Iris pigment epithelial cell (primary cell): ENCODE data around the gene NCAPG2.

Experiments
- DNase-seq: peaks from one replicate; pipeline ENCODE4 v3.0.0-alpha.2; 2011; ENCODE audit warnings: low read depth

Gene NCAPG2

DNA sequence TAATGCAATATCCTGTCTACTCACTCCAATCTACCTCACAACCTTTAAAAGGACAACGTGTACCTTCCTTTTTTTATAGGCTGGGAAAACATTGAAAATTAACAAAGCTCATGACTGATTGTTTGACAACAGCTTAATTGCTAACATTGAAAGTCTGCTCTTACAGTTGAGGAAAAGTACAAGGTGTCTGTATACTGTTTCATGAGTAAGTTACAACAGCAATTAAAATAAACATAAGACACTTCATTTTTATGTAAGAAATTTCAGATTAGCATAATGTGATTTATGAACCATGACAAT, 28.6 kb upstream of the NCAPG2 start:
- no peak for DNase-seq

DNA sequence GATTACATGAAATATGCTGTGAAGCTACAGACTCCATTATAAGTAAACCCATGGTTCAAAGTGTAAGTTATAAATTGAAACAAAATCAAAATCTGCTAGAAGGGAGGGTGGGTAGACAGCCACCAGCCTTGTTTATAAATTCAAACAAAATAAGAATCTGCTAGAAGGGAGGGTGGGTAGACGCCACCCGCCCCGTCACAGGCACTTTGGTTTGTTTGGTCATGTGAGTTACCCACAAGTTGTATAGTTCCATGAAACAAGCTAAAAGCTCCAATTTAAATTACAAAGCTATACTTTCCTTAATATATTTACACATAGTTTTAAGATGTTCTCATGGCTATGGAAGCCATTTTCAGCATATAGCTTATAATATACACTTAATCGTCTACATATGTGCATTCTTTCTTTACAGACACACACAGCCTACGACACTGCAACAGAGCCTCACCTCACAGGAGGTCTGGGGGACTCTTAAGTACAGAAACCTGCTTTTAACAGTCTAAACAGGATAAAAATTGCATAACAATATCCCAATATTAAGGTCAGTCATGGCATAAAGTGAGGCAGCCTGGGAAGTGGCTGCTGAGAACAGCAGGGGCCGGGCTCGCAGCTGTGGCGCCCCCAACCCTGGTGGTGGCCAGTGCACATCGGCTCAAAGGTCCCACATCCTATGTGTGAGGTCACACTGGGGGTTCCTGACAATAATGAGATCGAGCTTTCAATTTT, 28.1 kb upstream of the NCAPG2 start:
- no peak for DNase-seq

DNA sequence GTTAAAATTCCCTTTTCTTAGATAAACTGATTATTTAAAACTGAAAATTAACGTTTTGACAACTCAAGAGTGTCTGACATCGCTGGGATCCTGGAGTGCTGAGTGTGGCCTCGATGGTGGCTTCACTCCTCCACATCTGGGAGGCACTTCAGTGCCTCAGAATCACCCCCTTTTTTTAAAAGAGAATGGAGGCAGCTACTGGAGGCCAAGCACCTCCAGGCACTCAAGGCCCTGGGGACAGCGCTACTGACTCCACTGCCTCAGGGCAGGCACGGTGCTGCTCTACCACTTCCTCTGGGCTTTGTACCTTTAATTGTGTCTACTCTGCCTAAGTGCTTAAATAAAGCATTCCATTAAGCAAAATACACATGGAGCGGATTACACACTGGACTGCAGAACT, 27.2 kb upstream of the NCAPG2 start:
- DNase-seq = no peak

DNA sequence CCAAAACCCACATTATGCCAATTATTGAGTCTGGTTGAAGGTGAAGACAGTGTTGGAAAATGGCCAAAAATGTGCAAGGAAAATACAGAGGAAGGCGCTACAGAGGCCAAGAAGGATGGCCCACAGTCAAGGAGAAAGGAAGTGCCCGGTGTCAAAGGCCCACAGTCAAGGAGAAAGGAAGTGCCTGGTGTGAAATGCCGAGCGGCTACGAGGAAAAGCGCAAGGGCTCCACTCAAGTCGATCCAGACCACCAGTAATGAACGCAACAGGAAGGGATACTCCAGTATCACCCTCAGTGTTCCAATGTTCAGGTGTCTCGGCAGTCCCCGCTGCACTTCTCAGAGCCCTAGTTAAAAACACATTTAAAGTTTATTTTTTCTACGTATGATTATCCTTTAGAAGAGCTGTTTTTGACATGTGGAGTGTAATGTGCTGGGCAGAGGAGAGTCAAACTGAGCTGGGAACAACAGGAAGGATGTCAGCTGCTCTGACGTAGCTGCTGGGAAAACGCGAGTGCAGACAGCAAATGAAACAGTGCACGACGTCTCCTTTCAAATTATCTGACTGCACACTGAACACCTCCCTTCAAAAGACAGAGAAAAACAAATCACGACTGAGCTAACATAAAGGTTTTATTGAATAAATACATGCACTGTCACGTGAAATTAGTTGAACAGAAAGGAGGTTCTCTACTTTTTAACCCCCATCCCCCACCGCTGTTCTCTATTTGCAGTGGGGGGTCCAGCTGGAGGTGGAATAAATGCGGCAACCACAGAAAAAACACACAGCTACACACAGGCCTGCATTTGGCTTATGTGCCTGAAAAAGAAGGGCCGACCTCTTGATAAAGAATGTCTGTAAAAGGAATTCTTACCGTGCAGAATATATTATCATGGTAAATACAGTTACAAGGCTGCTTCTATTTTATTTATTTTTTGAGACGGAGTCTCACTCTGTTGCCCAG, 26.1 kb upstream of the NCAPG2 start:
- DNase-seq = peak; percentile 39

DNA sequence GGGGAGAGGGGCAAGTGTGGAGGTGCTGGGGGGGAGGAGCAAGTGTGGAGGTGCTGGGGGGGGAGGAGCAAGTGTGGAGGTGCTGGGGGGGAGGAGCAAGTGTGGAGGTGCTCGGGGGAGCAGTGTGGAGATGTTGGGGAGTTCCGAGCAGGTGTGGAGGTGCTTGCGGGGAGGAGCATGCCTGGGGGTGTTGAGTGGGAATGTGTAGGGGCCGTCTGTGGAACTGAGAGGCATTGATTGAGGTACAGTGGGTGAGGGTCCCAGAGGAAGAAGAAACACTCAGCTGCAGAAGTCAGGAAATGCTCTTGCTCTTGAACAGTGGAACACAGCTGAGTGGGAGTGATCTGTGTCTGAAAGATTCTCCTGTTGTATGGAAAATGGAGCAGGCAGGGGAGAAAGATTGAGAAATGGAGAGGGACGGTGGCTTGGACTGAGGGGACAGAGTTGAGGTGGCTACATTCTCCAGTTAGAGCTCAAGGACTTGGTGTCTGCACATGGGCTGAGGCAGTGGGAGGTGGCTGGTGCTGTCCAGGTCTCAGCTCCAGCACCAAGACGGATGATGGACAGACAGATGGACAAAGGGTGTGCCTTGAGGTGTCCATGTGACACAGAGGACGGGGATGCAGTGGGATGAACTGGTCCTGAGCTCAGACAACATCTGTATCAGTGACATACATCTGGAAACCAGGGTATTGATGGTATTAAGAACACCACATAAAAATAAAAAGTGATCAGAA, 25.2 kb upstream of the NCAPG2 start:
- no peak for DNase-seq

DNA sequence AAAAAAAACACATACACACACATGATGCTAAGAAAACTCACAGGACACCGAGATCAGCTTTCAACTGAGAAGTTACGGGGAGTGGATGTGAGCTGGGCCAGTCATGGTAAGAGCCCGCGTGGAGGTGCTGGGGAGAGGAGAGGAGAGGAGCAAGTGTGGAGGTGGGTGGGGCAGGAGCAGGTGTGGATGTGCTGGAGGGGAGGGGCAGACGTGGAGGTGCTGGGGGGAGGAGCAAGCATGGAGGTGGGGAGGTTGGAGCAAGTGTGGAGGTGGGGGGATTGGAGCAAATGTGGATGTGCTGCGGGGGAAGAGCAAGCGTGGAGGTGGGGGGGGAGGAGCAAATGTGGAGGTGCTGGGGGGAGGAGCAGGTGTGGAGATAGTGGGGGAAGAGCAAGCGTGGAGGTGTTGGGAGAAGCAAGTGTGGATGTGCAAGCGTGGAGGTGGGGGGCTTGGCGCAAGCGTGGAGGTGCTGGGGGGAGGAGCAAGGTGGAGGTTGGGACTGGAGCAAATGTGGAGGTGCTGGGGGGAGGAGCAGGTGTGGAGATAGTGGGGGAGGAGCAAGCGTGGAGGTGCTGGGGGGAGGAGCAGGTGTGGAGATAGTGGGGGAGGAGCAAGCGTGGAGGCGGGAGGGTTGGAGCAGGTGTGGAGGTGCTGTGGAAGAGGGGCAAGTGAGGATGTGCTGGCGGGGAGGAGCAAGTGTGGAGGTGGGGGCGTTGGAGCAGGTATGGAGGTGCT, 24.5 kb upstream of the NCAPG2 start:
- no peak for DNase-seq

DNA sequence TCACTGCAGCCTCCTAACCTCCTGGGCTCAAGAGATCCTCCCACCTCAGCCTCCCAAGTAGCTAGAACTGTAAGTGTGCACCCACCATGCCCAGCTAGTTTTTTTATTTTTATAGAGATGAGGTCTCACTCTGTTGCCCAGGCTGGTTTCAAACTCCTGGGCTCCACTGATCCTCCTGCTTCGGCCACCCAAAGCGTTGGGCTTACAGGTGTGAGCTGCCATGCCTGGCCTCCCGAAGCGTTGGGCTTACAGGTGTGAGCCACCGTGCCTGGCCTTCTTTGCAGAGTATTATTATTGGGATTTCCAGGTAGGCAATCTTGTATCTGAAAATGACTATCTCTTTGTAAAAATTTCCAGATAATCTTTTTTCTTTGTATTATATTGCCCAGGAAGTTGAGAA, 23.1 kb upstream of the NCAPG2 start:
- DNase-seq = no peak

DNA sequence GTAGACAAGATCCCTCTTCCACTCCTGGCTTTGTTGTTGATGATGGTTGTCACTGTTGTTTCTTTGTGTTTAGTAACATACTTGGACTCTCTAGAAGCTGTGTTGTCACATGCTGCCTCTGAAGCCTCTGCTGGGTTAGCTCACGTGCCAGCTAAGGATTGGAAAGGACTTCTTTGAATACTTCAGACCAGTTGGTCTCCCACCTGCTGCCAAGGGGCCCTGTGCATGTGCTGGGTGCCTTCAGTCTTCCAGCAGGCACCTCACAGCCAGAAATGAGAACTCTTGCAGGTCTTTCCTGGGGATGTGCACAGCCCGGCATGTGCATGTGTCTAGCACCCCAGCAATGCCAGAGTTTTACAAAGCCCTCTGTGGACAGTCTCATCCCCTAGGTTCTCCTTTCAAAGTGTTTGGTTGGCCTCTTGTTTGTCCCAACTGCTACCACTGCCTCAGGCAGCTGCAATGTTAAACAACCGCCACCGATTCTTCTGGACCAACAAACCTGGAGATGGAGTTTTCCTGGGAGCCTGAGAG, 21.7 kb upstream of the NCAPG2 start:
- no peak for DNase-seq

DNA sequence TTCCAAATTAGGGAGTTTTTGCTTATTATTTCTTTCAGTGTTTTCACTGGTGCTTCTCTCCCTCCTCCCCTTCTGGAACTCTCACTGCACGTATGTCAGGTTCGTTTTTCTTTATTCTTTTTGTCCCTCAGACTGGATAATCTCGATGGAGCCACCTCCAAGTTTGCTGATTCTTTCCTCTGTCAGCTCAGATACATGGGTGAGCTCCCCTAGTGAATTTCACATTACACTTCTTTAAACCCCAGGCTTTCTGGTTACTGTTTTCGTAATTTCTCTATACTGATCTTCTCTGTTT, 20.8 kb upstream of the NCAPG2 start:
- no peak for DNase-seq

DNA sequence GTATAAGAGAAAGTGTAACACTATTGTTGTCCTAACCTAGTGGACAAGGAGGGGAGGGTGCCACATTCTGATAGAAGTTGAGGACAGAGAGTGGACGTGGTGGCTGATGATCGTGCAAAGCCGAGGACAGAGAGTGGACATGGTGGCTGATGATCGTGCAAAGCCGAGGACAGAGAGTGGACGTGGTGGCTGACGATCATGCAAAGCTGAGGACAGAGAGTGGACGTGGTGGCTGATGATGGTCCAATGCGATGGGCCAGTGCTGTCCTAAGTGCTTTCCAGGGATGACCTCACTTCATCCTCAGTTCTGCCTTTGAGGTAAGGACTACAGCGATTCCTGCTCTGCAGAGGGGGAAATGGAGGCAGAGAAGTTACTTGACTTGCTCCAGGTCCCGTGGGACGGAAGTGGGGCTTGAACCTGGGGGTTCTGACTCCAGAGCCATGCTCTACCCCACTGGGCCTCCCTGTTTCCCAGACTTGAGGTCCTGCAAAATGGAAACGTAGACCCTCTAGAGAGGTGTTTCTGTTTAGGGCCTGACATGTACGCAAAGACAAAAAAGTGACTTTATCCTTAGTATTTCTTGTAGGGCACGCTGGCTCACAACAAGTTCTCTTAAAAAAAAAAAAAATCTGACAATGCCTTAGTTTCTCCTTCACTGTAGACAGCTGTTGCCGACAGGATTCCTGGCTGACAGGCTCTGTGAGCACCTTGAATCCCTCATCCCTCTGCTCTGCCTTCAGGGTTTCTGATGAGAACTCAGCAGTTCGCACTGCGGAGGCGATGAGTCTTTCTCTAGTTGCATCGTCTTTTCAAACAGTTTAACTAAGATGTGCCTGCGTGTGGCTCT, 20.3 kb upstream of the NCAPG2 start:
- DNase-seq = no peak

DNA sequence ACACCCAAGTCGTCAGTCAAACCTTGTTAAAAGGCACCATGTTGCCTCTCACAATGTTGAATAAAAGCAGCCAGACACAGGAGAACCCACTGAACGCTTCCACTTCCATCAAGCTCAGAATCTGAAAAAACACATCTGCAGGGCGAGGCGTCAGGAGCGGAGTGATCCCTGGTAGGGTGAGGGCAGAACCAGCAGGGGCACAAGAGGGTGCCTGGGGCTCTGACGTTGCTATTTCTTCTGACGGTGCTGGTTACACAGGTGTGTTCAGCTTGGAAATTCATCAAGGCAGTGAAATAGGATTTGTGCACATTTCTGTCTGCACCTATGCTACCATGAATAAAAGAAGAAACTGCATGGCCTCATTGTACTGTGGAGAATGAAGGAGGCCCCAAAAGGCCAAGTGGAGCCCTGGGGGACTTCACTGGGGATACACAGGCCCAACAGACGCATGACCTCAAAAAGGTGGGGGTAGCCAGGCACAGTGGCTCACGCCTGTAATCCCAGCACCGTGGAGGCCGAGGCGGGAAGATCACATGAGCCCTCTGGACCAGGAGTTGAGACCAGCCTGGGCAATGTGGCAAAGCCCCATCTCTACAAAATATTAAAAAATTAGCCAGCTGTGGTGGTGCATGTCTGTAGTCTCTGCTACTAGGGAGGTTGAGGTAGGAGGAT, 19.2 kb upstream of the NCAPG2 start:
- no peak for DNase-seq

DNA sequence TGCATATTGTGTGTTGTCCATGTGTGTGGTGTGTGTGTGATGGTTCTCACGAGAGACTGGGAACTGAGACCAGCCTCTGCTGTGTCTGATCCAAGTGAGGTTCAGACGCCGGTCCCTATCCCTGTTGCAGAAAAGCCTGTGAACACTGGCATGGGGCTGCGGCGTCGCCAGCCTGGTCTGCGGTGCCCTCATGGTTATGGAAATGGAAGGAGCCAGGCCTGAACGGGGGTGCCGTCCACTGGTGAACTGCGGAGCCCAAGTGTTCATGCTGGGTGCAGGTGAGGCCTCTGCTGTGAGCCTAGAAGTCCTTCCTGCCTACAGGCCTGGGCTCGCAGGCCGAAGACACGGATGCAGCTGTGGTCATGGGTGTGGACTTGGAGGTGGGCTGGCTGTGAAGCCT, 18.7 kb upstream of the NCAPG2 start:
- no peak for DNase-seq

DNA sequence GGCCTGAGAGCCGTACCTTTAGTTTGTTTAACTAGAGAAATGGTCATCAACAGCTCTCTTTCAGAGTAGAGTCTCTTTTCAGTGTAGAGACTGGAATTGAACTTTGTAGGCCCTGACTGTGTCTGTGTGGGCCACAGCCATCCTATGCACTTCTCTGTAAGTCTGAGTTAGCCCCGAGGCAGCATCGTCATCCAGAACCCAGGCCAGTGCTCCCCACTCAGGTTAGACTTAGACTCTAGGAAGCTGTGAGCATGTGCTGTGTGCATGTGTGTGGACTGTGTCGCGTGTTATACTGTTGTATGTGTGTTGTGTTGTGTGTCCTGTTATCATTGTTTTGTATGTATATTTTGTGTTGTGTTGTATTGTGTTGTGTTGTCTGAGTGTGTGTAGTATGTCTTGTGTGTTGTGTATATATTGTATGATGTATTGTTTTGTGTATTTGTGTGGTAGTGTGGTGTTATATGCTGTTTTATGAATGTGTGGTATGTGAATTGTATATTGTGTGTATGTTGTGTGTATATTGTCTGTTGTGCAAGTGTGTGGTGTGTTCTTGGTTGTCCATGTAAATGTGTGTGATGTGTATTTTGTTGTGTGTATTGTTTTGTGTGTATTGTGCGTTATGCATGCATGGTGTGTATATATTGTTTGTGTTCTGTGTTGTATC, 18.1 kb upstream of the NCAPG2 start:
- DNase-seq = no peak

DNA sequence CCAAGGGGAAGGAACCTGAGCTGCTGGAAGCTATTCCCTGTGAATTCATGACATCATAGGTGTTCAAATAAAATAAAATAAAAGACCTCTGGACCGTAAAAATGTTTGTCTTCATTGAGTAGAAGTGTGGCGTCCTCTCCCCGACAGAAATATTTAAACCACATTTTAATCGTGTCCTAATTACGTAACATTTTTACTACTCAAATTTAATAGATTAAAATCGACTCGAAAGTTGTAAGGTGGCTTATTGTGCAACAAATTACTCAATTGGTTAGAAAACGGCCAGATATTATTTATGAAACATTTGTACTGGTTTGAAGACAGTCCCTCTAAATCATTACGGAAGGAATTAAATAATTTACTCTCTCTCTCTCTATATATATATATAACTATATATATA, 15.5 kb upstream of the NCAPG2 start:
- no peak for DNase-seq

DNA sequence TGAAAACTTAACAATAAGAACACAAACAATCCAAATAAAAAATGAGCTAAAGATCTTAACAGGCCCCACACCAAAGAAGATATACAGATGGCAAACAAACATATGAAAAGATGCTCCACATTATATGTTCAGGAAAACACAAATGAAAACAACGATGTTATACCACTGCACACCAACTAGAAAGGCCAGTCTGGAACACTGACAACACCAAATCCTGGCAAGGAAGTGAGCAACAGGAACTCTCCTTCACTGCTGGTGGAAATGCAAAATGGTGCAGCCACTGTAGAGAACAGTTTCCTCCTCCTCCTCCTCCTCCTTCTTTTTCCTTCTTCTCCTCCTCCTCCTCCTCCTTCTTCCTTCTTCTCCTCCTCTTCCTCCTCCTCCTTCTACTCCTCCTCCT, 12.2 kb upstream of the NCAPG2 start:
- no peak for DNase-seq

DNA sequence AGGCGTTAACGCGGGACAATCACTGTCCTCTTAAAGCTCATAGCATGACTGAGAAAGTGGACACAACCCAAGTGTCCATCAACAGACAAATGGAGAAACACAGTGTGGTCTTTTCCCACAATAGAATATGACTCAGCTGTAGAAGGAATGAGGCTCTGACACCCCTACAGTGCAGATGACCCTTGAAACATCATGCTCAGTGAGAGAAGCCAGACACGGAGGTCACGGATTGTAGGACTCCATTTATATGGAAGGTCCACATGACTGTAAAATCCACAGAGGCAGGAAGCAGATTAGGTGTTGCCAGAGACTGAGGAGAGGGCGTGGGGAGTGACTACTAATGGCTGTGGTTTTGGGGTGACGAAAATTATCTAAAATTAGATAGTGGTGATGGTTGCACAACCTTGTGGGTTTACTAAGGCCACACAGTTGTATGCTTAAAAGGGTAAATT, 6.1 kb upstream of the NCAPG2 start:
- DNase-seq = peak; percentile 75

DNA sequence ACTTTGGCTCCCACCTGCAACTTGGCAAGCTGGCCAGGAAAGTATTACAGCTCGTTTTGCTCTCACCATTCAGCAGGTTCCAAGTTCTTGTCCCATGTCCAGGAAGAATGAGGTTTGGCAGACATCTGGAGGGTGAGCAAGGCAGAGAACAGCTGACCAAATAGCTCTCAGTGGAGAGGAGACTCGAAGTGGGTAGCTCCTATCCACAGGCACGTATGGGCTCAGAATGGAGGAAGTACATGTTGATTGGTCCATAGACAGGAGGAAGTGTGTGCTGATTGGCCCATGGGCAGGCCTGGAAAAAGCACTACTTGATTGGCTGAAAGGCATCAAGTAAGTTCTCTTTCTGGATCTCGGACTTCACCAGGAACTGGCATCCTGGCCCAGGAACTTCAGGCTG, 3.0 kb upstream of the NCAPG2 start:
- DNase-seq = peak; percentile 10

DNA sequence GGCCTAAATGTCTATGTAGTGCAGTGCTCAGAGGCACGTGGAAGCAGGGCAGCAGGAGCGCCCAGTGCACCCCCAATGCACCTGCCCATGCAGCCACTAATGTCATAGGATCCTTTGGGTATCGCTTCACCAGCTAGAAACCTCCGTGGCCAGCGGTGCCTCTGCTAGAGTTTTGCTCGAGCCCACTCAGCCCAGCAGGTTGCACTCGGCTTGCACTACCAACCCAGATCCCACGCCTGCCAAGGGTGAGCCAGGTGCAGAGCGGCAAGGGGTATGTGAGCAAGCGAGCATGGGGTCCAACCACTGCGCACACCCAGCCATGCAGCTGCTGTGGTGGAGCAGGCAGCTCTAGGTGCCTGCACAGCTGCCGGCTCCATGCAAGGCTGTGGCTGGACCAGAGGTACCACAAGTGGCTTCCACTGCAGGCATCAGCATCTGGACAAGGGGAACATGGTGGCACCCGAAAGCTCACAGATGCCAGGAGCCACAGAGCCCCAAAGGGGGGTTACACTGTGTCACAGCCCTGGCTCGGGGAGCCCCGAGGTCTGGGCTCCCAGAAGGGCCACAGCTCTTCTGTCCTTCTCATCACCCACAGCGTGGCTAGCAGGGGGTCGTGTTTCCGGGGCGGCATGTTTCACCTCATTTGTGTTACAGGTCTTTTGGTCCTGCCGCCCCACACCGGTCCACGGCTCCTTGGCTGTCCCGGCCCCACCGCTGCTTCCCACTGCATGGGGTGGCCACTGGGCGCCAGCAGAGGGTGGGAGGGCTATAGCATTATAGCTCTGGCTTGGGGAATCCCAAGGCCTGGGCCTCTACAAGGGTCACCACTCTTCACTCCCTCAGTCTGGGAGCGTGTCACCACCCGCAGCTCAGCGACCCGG, 2.3 kb upstream of the NCAPG2 start:
- no peak for DNase-seq

DNA sequence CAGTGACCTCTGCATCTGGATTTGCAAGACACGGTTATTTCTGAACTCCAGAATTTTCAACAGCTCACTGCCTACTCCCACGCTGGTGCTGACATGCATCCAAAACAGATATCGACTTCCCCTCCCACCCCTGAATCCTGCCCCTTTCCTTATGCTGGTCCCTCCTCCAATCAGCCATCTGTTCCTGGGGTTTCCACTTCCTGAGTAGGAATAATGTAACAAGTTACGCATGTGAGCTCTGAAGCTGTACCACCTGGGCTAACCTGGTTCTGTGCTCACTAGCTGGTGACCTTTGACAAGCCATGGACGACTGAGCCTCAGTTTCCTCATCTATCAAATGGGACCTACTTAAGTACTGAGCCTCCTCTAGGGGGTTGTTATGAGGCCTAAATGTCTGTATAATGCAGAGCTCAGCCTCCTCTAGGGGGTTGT, 1.7 kb upstream of the NCAPG2 start:
- no peak for DNase-seq
